SU-DHL-6 (cell line): ENCODE measurements around the gene DRC7.

Experiments used
- CTCF ChIP-seq: fragments of 200-600 bp; sonication (generic); IDR thresholded peaks from one replicate; pipeline ENCODE4 v1.5.1; 2017; ENCODE audit warnings: antibody characterized with exemption, mild to moderate bottlenecking, low read length, moderate library complexity; ENCODE audit not compliant: insufficient read depth, poor library complexity, severe bottlenecking
- EZH2phosphoT487 ChIP-seq: fragments of 200-600 bp; sonication (generic), shearing (Covaris generic); conservative IDR thresholded peaks from 2 replicates; pipeline ENCODE4 v1.6.1; 2018; ENCODE audit warnings: mild to moderate bottlenecking, antibody characterized with exemption, low read length, moderate library complexity, mixed read lengths

GRCh38 chr16:57758331-57759117, 63.9 kb downstream of the DRC7 start:
- TF ChIP-seq CTCF (no peak), EZH2phosphoT487 (no peak)
